Measurements from ENCODE around the gene SSTR5. TPM values are rescaled to one million over a fixed set of nuclear protein-coding genes. Genes with fewer than 3 reads are reported as not detected.

The SSTR5 gene
- total RNA-seq, 1 donor from 2014 or later = not detected

DNA sequence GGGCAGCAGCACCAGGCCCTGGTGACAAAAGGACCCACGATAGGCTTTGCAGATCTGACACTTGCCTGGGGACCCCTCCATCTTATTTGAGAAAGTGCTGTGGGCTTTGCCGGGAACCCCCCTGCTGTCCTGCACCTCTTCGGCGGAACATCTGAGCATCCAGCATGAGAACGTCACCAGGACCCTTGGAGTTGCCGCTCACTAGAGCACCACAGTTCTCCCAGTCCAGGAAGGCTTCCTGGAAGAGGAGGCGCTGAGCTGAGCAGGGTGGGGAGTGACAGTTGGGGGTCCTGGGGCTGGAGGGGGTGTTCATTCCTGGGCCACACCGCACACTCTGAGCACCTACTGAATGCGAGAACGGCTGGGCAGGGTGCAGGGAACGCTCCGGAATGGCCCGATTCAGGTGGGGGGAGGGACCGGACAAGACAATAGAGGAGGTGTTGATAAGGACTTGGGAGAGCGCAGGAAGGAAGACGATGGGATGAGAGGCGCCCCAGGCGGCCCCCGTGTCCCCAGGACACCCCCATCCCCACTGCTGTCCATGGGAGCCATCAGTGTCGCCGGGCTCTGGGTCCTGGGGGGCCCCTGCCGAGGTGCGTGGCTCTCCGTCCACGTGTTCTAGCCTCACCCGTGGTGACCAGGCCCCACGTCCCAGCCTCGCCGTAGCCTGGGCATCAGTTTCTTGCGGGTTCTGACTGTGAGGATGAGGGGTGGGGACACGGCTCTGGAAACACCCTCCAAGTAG, 55.6 kb downstream of the SSTR5 start:
- Mint-ChIP-seq H3K27ac (no peak overlapping the region), H3K27me3 (no peaks in the 10 kb centered on the region), H3K9me3 (no peaks in the 10 kb centered on the region), H3K4me1 (no peaks in the 10 kb centered on the region), H3K36me3 (ENCODE audit: low read depth) (no peaks in the 10 kb centered on the region), H3K4me3 (no peak overlapping the region)
- DNase-seq (no peak), ATAC-seq (ENCODE audit: low read depth) (no peak)
- no peak for TF ChIP-seq CTCF (IDR thresholded peaks at IDR 0.05)
- intact Hi-C loops (cut with micrococcal nuclease) = no loop called here
- POLR2A ChIA-PET = no interaction called here
- CTCF ChIA-PET = no interaction called here

DNA sequence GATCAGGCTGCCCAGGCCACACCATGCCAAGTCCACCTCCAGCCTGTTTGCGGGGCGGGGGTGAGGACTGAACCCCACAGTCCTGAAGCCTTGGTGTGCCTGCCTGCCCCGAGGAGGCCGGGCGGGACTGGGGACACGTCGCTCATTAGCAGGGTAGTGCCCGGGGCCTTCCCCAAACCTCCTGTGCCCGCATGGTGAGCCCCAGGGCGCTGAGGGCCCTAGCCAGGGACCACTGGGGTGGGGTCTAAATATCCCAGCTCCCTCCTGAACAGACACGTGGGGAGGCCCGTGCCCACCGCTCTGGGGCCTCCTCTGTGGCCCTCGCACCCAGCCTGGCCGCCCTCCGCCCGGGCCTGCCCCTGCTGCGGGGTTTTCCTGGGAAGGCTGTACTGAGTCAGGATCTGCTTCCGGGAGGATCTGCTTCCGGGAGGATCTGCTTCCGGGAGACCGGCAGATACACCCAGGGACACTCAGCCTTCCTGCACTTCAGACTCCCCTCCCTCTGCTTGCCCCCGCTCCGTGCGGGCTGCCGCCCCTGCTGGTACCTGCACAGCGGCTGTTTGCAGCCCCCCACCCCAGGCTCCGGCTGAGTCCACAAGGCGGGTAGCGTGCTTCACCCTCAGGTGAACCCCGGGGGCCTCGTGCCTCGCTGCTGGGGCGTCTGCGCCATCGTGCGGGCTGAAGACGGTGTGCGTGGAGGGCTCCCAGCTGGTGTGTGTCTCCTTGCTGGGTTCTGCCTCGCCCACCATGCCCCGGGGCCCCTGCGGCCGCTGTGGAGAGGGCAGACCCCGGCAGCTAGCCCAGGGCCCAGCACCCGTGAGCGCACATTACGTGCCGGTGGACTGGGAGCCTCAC, 56.8 kb downstream of the SSTR5 start:
- Mint-ChIP-seq H3K27me3 (no peaks in the 10 kb centered on the region), H3K9me3 (no peaks in the 10 kb centered on the region), H3K36me3 (ENCODE audit: low read depth) (no peaks in the 10 kb centered on the region), H3K27ac (no peak overlapping the region), H3K4me3 (no peak overlapping the region), H3K4me1 (no peaks in the 10 kb centered on the region)
- ChIA-PET CTCF (no interaction called here), POLR2A (no interaction called here)
- no peak for DNase-seq
- no peak for ATAC-seq (ENCODE audit: low read depth)
- intact Hi-C loops (cut with micrococcal nuclease) = no loop called here
- no peak for TF ChIP-seq CTCF (IDR thresholded peaks at IDR 0.05)

DNA sequence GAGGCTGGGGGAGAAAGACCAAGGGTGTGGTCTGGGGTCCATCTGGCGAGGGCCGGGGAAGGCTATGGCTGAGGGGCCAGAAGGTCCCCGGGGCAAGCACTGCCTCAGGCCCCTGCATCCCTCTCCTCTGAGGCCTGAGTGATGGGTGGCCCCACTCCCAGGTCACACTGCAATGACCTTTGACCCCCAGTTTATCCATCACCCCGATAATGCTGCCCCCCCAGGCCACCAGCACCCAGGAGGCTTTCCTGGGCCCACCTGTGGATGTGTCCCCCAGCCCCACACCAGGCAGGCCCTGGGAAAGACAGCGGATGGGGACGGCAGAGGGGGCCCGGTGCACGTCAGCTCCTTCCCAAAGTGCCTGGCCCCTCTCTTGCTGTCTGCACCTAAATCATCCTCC, 57.8 kb downstream of the SSTR5 start:
- no peak overlapping the region for H3K4me3 Mint-ChIP-seq
- CTCF ChIA-PET = no interaction called here
- no peak overlapping the region for H3K27ac Mint-ChIP-seq
- H3K9me3 Mint-ChIP-seq = no peaks in the 10 kb centered on the region
- ATAC-seq (ENCODE audit: low read depth) (no peak), DNase-seq (no peak)
- intact Hi-C loops (cut with micrococcal nuclease) = no loop called here
- no peaks in the 10 kb centered on the region for H3K36me3 Mint-ChIP-seq (ENCODE audit: low read depth)
- POLR2A ChIA-PET = no interaction called here
- TF ChIP-seq CTCF (IDR thresholded peaks at IDR 0.05) = no peak
- no peaks in the 10 kb centered on the region for H3K4me1 Mint-ChIP-seq
- H3K27me3 Mint-ChIP-seq = no peaks in the 10 kb centered on the region

Other genes starting within 250 kb of the SSTR5 start
- 30.7 and 36.1 TPM in 2 replicates for gene LMF1, start 101.8 kb upstream of the SSTR5 start, total RNA-seq
- gene SOX8, start 91.0 kb upstream of the SSTR5 start, total RNA-seq = 0.18 and 0.27 TPM in 2 replicates
- not detected in 2 replicates for gene C1QTNF8, start 23.5 kb downstream of the SSTR5 start, total RNA-seq
- gene CACNA1H, start 80.4 kb downstream of the SSTR5 start, total RNA-seq = 0.02 TPM in 1 of 2 replicates, not detected in the other
- not detected in 2 replicates for gene TPSG1, start 152.5 kb downstream of the SSTR5 start, total RNA-seq
- not detected in 2 replicates for gene TPSB2, start 157.4 kb downstream of the SSTR5 start, total RNA-seq
- not detected in 2 replicates for gene TPSAB1, start 168.0 kb downstream of the SSTR5 start, total RNA-seq
- not detected in 2 replicates for gene TPSD1, start 183.3 kb downstream of the SSTR5 start, total RNA-seq
- 220 and 240 TPM in 2 replicates for gene UBE2I, start 236.9 kb downstream of the SSTR5 start, total RNA-seq